ENCODE results near the gene PTGES3. TPM values are rescaled to one million over a fixed set of nuclear protein-coding genes. Genes with fewer than 3 reads are reported as not detected.

PTGES3 gene
- polyA plus RNA-seq, 2 of the 4 experiments (the other 2 are of a cell fraction), result 272 to 406 TPM

DNA sequence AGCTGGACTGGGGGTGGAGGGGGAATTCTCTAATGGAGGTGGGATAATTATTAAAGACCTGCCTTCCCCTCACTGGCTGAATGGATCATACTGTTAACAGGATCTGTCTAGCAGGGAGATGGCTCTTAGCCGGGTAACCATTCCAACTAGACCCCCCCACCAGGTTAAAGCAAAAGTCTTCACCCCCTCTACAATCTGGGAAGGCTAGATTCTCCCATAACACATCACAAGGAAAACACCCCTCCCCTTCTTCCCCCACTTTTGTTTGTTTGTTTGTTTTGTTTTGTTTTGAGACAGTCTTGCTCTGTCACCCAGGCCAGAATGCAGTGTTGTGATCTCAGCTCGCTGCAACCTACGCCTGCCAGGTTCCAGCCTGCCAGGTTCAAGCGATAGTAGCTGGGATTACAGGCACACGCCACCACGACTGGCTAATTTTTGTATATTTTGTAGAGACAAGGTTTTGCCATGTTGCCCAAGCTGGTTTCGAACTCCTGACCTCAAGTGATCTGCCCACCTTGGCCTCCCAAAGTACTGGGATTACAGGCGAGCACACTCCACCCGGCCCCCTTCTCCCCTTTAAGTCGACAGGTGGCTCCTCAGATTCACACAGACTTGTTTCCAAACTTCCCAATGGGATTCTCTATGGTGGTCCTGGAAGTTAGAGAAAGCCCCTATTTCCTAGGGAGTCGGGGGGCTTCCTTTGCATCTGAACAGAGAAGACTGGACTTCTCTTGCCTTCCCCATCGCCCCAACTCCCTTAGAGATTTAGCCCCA lies 54.4 kb downstream of the PTGES3 start:
- no peak for DNase-seq (ENCODE audit: low read depth in 1 of 2, low spot score in 1 of 2)
- Histone ChIP-seq H3K4me3 (peak overlapping the region; percentile 80), H3K4me1 (peaks cover 46% of the 10 kb centered on the region), H3K9me3 (no peaks in the 10 kb centered on the region), H3K27ac (peak overlapping the region; percentile 89 to 97), H3K4me2 (peak overlapping the region; percentile 97)
- FAIRE-seq, result no peak
- 50% methylated on average over 12 of the region's 12 CpGs for WGBS (ENCODE audit: missing lambda C conversion rate)
- POLR2A ChIA-PET, result interaction anchor here (3.9 kb wide), 1 partner anchor 55 kb away, joined by 57 read pairs; the partner anchor contains the start of gene PTGES3
- CTCF ChIA-PET, result interaction anchor here (0.6 to 4.3 kb wide), 15 partner anchors 10 to 372 kb away, joined by 3 to 74 read pairs (median 8); partner anchors contain the start of gene RBMS2
- TF ChIP-seq MAZ (IDR thresholded peaks at IDR 0.05; ENCODE audit: borderline replicate concordance, low read depth, low read length), result no peak
- TF ChIP-seq, protein P1, sequence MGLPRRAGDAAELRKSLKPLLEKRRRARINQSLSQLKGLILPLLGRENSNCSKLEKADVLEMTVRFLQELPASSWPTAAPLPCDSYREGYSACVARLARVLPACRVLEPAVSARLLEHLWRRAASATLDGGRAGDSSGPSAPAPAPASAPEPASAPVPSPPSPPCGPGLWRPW (IDR thresholded peaks at IDR 0.05), result no peak
- no peak for TF ChIP-seq RAD21 (conservative IDR thresholded peaks at IDR 0.05 in 1 of 2, IDR thresholded peaks at IDR 0.05 in 1 of 2)
- no peak for TF ChIP-seq CEBPB (IDR thresholded peaks at IDR 0.05)
- TF ChIP-seq ZNF302 (CRISPR knock-in tag; IDR thresholded peaks at IDR 0.05), result no peak
- TF ChIP-seq NFE2L2 (conservative IDR thresholded peaks at IDR 0.05; ENCODE audit: low read length), result no peak
- TF ChIP-seq TFCP2L1 (CRISPR knock-in tag; IDR thresholded peaks at IDR 0.05), result no peak
- TF ChIP-seq KDM5A (IDR thresholded peaks at IDR 0.05), result no peak
- TF ChIP-seq, protein P2, sequence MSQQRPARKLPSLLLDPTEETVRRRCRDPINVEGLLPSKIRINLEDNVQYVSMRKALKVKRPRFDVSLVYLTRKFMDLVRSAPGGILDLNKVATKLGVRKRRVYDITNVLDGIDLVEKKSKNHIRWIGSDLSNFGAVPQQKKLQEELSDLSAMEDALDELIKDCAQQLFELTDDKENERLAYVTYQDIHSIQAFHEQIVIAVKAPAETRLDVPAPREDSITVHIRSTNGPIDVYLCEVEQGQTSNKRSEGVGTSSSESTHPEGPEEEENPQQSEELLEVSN (IDR thresholded peaks at IDR 0.05; ENCODE audit: borderline replicate concordance, low read depth), result no peak
- no peak for TF ChIP-seq HEYL (CRISPR knock-in tag; IDR thresholded peaks at IDR 0.05)
- TF ChIP-seq RNF2 (IDR thresholded peaks at IDR 0.05; ENCODE audit: borderline replicate concordance, low read depth), result no peak
- ATAC-seq, result no peak

DNA sequence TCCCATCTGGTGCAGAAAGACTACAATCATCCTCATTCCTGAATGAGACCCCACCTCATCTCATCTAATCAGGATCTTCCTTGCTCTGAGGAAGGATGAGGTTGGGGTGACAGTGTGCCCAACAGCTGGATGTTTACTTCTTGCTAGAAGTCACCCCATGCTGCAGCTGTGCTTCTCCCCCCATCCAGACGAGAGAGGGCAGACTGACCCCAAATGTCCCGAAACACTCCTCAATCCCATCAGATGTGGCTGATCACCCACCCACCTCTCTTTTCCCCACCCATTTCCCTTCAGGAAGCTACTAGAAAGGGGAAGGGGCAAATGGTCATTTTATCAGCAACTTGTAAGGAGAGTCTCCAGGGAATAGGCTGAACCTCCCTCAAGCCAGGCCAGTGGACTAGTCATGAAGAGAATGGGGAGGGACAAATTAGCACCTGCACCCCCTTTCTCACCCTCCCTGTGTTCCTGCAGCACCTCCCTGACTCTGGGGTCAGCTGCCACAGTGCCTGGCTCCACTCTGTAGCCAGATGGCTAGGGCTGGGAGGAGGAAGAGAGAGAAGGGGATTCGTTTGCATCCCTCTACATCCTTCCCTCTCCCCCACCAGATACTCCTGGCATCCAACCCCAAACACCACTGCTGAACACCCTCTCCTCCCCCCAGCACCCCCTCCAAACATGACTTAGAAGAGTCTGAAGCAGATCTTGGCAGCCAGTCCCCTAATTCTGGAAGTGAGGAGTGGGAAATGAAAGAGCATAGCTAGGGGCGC lies 55.2 kb downstream of the PTGES3 start:
- Histone ChIP-seq H3K4me2 (peak overlapping the region; percentile 97), H3K4me3 (no peak overlapping the region), H3K4me1 (peaks cover 50% of the 10 kb centered on the region), H3K9me3 (no peaks in the 10 kb centered on the region), H3K27ac (peak overlapping the region in 1 of 2 experiments; percentile 44; a peak in 3 of 6 replicates)
- FAIRE-seq (no peak), ATAC-seq (no peak), DNase-seq (ENCODE audit: low read depth in 1 of 2, low spot score in 1 of 2) (no peak)
- ChIA-PET POLR2A (no interaction called here), CTCF (interaction anchor here (0.9 to 4.3 kb wide), 7 partner anchors 9 to 372 kb away, joined by 3 to 67 read pairs (median 4); no protein-coding TSS in a partner anchor)
- TF ChIP-seq MAZ (IDR thresholded peaks at IDR 0.05; ENCODE audit: borderline replicate concordance, low read depth, low read length) (no peak), KDM1A (IDR thresholded peaks at IDR 0.05; ENCODE audit: low read depth) (no peak), ZFP36 (IDR thresholded peaks at IDR 0.05; ENCODE audit: borderline replicate concordance, partially characterized antibody) (no peak), KDM5A (IDR thresholded peaks at IDR 0.05) (no peak), HDAC2 (IDR thresholded peaks at IDR 0.05) (no peak), CBX8 (IDR thresholded peaks at IDR 0.05) (no peak), CBX2 (IDR thresholded peaks at IDR 0.05; ENCODE audit: borderline replicate concordance, low read depth) (no peak), CEBPB (IDR thresholded peaks at IDR 0.05) (no peak), CHD4 (IDR thresholded peaks at IDR 0.05; ENCODE audit: borderline replicate concordance) (no peak), RARB (CRISPR knock-in tag; IDR thresholded peaks at IDR 0.05) (no peak), POLR2AphosphoS2 (conservative IDR thresholded peaks at IDR 0.05; ENCODE audit: low read length) (no peak), TP53 (CRISPR knock-in tag; IDR thresholded peaks at IDR 0.05) (no peak), NFE2L2 (conservative IDR thresholded peaks at IDR 0.05; ENCODE audit: low read length) (no peak), MYC (IDR thresholded peaks at IDR 0.05; ENCODE audit: borderline replicate concordance, low read length) (no peak)
- TF ChIP-seq, protein P1 (IDR thresholded peaks at IDR 0.05), result no peak
- 79% methylated on average over 4 of the region's 4 CpGs for WGBS (ENCODE audit: missing lambda C conversion rate)

All from A549 (cell line).